HG03025 (cell line): ENCODE results near the gene PHGDH.
"Not testable (repeated sequence)": the region's sequence is repeated elsewhere in the genome, so short reads cannot be mapped to it uniquely, and the experiment has no call there.

ENCODE experiments used
- ATAC-seq: cut with Tn5 transposase; IDR thresholded peaks from one replicate; pipeline ENCODE4 v1.9.1; 2021; ENCODE audit warnings: mild to moderate bottlenecking, moderate library complexity; ENCODE audit not compliant: unreplicated experiment, low FRiP score

The PHGDH gene

GRCh38 chr1:119784191-119784781 is 72.6 kb downstream of the PHGDH start:
- ATAC-seq, result no peak

- ATAC-seq, result not testable (repeated sequence)
Observed at GRCh38 chr1:119786046-119786445, 74.3 kb downstream of the PHGDH start.

GRCh38 chr1:119786473-119787050 is 74.8 kb downstream of the PHGDH start:
- not testable (repeated sequence) for ATAC-seq

- ATAC-seq, result no peak
Observed at GRCh38 chr1:119787776-119788175, 76.0 kb downstream of the PHGDH start.

- no peak for ATAC-seq
Observed at GRCh38 chr1:119790451-119791198, 78.9 kb downstream of the PHGDH start.

- no peak for ATAC-seq
Observed at GRCh38 chr1:119791377-119791776, 79.6 kb downstream of the PHGDH start.
